ENCODE measurements around the gene LASP1. TPM values are rescaled to one million over a fixed set of nuclear protein-coding genes. Genes with fewer than 3 reads are reported as not detected.

The LASP1 gene, protein sequence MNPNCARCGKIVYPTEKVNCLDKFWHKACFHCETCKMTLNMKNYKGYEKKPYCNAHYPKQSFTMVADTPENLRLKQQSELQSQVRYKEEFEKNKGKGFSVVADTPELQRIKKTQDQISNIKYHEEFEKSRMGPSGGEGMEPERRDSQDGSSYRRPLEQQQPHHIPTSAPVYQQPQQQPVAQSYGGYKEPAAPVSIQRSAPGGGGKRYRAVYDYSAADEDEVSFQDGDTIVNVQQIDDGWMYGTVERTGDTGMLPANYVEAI
- total RNA-seq, result 100 to 1,000 TPM; 135 to 139 TPM

DNA sequence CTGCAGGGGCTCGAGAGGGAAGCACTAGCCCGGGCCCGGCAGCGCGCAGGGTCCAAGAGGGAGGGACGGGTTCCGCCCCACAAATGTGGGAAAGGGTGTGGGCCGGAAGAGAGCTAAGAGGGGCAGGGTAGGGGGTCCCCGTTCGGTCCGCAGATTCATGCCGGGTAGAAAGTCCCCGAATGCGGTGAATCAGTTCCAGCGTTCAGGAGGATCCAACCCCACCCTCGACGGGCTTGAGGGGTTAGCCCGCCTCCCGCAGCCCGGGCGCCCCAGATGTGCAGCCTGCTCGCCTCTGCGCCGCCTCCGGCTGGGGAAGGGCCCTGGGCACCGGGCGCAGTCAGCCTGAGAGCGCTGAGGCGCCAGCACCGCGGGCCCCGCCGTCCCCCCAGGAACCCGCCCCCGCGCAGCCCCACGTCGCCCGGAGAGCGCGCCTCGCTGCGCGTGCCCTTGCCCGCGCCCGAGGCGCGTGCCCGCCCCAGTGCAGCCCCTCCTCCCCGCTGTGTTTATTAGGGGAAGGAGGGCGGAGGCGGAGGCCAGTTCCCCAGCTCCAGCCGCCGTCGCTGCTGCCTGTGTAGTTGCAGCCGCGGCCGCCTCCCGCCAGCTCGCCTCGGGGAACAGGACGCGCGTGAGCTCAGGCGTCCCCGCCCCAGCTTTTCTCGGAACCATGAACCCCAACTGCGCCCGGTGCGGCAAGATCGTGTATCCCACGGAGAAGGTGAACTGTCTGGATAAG is at the start of gene LASP1:
LASP1 (plus strand) TSS at position 533 of the 733 bp plus-strand sequence; CDS start at position 665, 132 bp downstream.
- Mint-ChIP-seq H3K4me3 (peak within 1 kb of the TSS; percentile 90), H3K9me3 (no peaks in the 10 kb centered on the region), H3K27me3 (peaks cover 1% of the 10 kb centered on the region), H3K36me3 (ENCODE audit: low read depth) (peaks cover 24% of the 10 kb centered on the region), H3K27ac (peak within 1 kb of the TSS; percentile 98), H3K4me1 (ENCODE audit: low read depth) (peaks cover 47% of the 10 kb centered on the region)
- CTCF ChIA-PET, result interaction anchor here (0.9 to 3.8 kb wide), 11 partner anchors 9 to 284 kb away, joined by 3 to 25 read pairs (median 5); partner anchors contain the start of genes LASP1NB and RPL23
- TF ChIP-seq, protein P1, sequence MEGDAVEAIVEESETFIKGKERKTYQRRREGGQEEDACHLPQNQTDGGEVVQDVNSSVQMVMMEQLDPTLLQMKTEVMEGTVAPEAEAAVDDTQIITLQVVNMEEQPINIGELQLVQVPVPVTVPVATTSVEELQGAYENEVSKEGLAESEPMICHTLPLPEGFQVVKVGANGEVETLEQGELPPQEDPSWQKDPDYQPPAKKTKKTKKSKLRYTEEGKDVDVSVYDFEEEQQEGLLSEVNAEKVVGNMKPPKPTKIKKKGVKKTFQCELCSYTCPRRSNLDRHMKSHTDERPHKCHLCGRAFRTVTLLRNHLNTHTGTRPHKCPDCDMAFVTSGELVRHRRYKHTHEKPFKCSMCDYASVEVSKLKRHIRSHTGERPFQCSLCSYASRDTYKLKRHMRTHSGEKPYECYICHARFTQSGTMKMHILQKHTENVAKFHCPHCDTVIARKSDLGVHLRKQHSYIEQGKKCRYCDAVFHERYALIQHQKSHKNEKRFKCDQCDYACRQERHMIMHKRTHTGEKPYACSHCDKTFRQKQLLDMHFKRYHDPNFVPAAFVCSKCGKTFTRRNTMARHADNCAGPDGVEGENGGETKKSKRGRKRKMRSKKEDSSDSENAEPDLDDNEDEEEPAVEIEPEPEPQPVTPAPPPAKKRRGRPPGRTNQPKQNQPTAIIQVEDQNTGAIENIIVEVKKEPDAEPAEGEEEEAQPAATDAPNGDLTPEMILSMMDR (IDR thresholded peaks at IDR 0.05), result no peak
- DNase-seq (peak; percentile 91), ATAC-seq (peak; percentile 61)
- POLR2A ChIA-PET, result interaction anchor here (0.8 to 9.9 kb wide), 10 partner anchors 13 to 330 kb away, joined by 3 to 106 read pairs (median 18); partner anchors contain the start of genes LASP1NB, PSMB3, RPL19 and RPL23
- intact Hi-C loops (cut with micrococcal nuclease), result loop anchor here (2.0 to 5.0 kb wide), 3 partner anchors 15 to 283 kb away; partner anchors contain the start of genes LASP1NB and PLXDC1

DNA sequence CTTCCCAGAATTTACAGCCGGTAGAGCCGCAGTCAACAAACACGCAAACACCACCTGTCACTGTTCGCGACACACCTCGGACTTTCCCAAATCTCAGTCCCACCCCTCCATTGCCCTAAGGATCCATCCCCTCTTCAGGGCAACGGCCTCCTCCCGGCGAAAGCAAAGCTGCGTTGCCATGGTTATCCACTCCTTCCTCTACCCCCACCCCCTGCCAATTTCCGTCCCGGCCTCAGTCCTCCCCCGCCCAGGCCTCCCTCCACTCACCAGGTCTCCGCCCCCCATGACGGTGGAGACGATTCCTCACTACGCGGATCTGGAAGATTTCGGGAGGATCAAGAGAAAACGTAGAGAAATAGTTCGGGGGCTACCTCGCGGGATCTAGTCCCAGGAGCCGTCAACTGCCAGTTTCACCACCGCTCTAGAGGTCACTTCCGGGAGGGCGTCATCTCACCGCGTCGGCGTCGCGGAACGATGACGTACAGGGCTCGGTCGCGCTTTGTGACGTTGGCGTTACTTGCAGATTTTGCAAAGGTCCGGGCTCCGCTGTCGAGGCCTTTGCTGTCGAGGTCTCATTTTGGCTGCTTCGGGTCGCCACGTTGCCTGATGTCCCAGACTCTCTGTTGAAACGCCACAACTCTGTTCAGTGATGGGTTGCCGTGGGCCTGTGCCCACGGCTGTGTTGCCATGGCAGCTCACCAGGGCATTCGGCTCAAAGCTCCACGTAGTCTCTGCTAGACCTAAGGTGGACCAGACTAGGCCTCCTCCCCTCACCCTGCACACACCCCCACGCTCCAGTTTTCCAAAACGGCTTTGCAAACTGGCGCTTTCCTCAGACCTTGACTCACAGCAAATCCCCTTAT is 44.7 kb upstream of the LASP1 start, which contains the start of gene CWC25:
CWC25 (minus strand) TSS at position 423 of the 863 bp plus-strand sequence; CDS start at position 285, 138 bp downstream.
- intact Hi-C loops (cut with micrococcal nuclease), result no loop called here
- Mint-ChIP-seq H3K9me3 (no peaks in the 10 kb centered on the region), H3K4me3 (peak within 1 kb of the TSS; percentile 93), H3K36me3 (ENCODE audit: low read depth) (peaks cover 27% of the 10 kb centered on the region), H3K27me3 (no peaks in the 10 kb centered on the region), H3K4me1 (ENCODE audit: low read depth) (peaks cover 32% of the 10 kb centered on the region), H3K27ac (peak within 1 kb of the TSS; percentile 100)
- DNase-seq (peak; percentile 95), ATAC-seq (peak; percentile 85)
- ChIA-PET POLR2A (interaction anchor here (0.5 to 3.6 kb wide), 8 partner anchors 8 to 375 kb away, joined by 3 to 48 read pairs (median 4); partner anchors contain the start of genes PIP4K2B, PSMB3, RPL19 and RPL23), CTCF (interaction anchor here (1.0 to 1.3 kb wide), 2 partner anchors 122 to 158 kb away, joined by 3 read pairs; no protein-coding TSS in a partner anchor)
- TF ChIP-seq, protein P1 (IDR thresholded peaks at IDR 0.05), result no peak

DNA sequence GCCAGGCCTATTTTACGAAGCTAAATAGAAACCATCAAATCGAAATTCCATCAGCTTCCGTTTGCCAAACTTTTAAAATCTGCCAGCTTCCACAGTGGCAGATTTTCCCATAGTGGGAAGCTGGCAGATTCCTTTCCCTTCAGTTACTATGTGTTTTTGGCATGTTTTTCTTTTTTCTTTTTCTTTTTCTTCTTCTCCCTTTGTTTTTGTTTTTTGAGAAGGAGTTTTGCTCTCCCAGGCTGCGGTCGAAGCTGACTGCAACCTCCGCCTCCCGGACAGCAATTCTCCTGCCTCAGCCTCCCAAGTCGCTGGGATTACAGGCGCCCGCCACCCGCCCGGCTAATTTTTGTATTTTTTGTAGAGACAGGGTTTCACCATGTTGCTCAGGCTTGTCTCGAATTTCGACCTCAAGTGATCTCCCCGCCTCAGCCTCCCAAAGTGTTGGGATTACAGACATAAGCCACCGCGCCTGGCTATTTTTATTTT is 44.1 kb upstream of the LASP1 start:
- CTCF ChIA-PET, result interaction anchor here (1.0 to 1.3 kb wide), 2 partner anchors 121 to 157 kb away, joined by 3 read pairs; no protein-coding TSS in a partner anchor

DNA sequence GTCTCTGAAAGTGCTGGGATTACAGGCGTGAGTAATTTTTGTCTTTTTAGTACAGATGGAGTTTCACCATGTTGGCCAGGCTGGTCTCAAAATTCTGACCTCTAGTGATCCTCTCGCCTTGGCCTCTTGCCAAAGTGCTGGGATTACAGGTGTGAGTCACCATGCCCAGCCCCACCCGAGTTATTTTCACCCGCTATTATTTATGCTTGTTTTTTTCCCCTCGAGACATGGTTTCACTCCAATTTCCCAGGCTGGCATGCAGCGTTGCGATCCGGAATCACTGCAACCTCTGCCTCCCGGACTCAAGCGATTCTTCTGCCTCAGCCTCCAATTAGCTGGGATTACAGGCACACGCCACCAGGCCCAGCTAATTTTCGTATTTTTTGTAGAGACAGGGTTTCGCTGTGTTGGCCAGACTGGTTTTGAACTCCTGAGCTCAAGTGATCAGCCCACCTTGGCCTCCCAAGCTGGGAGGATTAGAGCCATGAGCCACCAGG is 25.5 kb upstream of the LASP1 start:
- DNase-seq (no peak), ATAC-seq (no peak)
- intact Hi-C loops (cut with micrococcal nuclease), result no loop called here
- TF ChIP-seq, protein P1 (IDR thresholded peaks at IDR 0.05), result no peak
- CTCF ChIA-PET, result no interaction called here
- POLR2A ChIA-PET, result interaction anchor here (0.8 to 1.2 kb wide), 2 partner anchors 9 to 119 kb away, joined by 3 to 4 read pairs; partner anchors contain the start of gene RPL23
- Mint-ChIP-seq H3K36me3 (ENCODE audit: low read depth) (peaks cover 20% of the 10 kb centered on the region), H3K27me3 (no peaks in the 10 kb centered on the region), H3K27ac (no peak overlapping the region), H3K4me3 (no peak overlapping the region), H3K4me1 (ENCODE audit: low read depth) (peaks cover 6% of the 10 kb centered on the region), H3K9me3 (no peaks in the 10 kb centered on the region)

More for the DNA sequence above, 44.1 kb upstream of the LASP1 start:
- no peaks in the 10 kb centered on the region for H3K27me3 Mint-ChIP-seq
- DNase-seq, result no peak
- H3K27ac Mint-ChIP-seq, result peak overlapping the region; percentile 100
- H3K36me3 Mint-ChIP-seq (ENCODE audit: low read depth), result peaks cover 21% of the 10 kb centered on the region
- POLR2A ChIA-PET, result interaction anchor here (0.5 to 3.6 kb wide), 6 partner anchors 8 to 137 kb away, joined by 3 to 48 read pairs (median 4); partner anchors contain the start of genes PSMB3 and RPL23
- ATAC-seq, result no peak
- TF ChIP-seq, protein P1 (IDR thresholded peaks at IDR 0.05), result no peak
- H3K9me3 Mint-ChIP-seq, result no peaks in the 10 kb centered on the region
- H3K4me1 Mint-ChIP-seq (ENCODE audit: low read depth), result peaks cover 26% of the 10 kb centered on the region
- intact Hi-C loops (cut with micrococcal nuclease), result no loop called here
- H3K4me3 Mint-ChIP-seq, result peak overlapping the region; percentile 93

Measured in activated CD8-positive, alpha-beta T cell treated with anti-CD3 and anti-CD28 coated beads for 36 hours (primary cell).